Gastroesophageal sphincter (tissue), 4 donors: ENCODE measurements around the gene ACR. TPM values are rescaled to one million over a fixed set of nuclear protein-coding genes. Genes with fewer than 3 reads are reported as not detected.
A peak's percentile ranks its signal among the peaks of the same experiment; 100 is the strongest.
"Not testable (repeated sequence)": the region's sequence is repeated elsewhere in the genome, so short reads cannot be mapped to it uniquely, and the experiment has no call there.

Source experiments
- ATAC-seq: fragments of 150-250 bp; one replicate; pipeline ENCODE4 v1.9.1; 2016; ENCODE audit warnings: mild to moderate bottlenecking, moderate library complexity
- H3K27ac ChIP-seq, 4 donors: fragments of 200-600 bp; sonication (generic) in 3 of 4; 1 replicate in 3 of 4; 2 replicates in 1 of 4; pipeline ENCODE4 v1.5.1; 2016 to 2019
- H3K27me3 ChIP-seq: fragments of 200-600 bp; sonication (generic); one replicate; pipeline ENCODE4 v1.5.1; 2019
- H3K36me3 ChIP-seq, 2 donors: fragments of 200-600 bp; sonication (generic); one replicate each; pipeline ENCODE4 v1.5.1; 2019; ENCODE audit warnings: control low read depth in 1 of 2
- H3K4me1 ChIP-seq, 3 donors: fragments of 200-600 bp; sonication (generic); 1 replicate in 2 of 3; 2 replicates in 1 of 3; pipeline ENCODE4 v1.5.1; 2016 to 2019; ENCODE audit warnings: control low read depth in 2 of 3
- H3K4me3 ChIP-seq, 2 donors: fragments of 200-600 bp; sonication (generic); one replicate each; pipeline ENCODE4 v1.5.1; 2019; ENCODE audit warnings: mild to moderate bottlenecking in 1 of 2, moderate library complexity in 1 of 2
- H3K9me3 ChIP-seq, 3 donors: fragments of 200-600 bp; sonication (generic); one replicate each; pipeline ENCODE4 v1.5.1; 2017 to 2019; ENCODE audit warnings: control low read depth in 2 of 3
- POLR2A ChIP-seq, 2 donors: fragments of 450-650 bp; IDR thresholded peaks; one replicate each; pipeline ENCODE4 v1.6.1; 2017; ENCODE audit warnings: antibody characterized with exemption in 2 of 2, mild to moderate bottlenecking in 2 of 2, moderate library complexity in 1 of 2
- POLR2AphosphoS5 ChIP-seq: sonication (generic); formaldehyde crosslinking; IDR thresholded peaks from one replicate; pipeline ENCODE4 v1.6.1; 2017; ENCODE audit warnings: antibody characterized with exemption
- WGBS, 2 donors: methylation state at CpG; one replicate each; pipeline ENCODE4 v1.1.5; 2018; ENCODE audit warnings: low coverage in 1 of 2; 5-methylcytosine and 5-hydroxymethylcytosine counted together
- small RNA-seq, 4 donors: library from RNA; depleted of rRNA; stranded (forward); fragments of <200 nt; gene quantifications; one replicate each; pipeline ENCODE3, GENCODE V24; 2016
- total RNA-seq, 4 donors: library from RNA; depleted of rRNA; stranded (reverse); fragments of >200 nt; gene quantifications; one replicate each; pipeline ENCODE4 v1.1.0, GENCODE V29; 2016
- TF ChIP-seq, protein P1 (sequence below), 4 experiments: fragments of 200-600 bp in 2 of 4; fragments of 450-650 bp in 2 of 4; sonication (generic) in 1 of 4; IDR thresholded peaks; one replicate each; pipeline ENCODE4 v1.5.1; 2017 to 2019; ENCODE audit warnings: antibody characterized with exemption in 4 of 4, mild to moderate bottlenecking in 2 of 4, moderate library complexity in 2 of 4

Gene ACR
- total RNA-seq, 4 donors from 2014 or later: not detected

DNA sequence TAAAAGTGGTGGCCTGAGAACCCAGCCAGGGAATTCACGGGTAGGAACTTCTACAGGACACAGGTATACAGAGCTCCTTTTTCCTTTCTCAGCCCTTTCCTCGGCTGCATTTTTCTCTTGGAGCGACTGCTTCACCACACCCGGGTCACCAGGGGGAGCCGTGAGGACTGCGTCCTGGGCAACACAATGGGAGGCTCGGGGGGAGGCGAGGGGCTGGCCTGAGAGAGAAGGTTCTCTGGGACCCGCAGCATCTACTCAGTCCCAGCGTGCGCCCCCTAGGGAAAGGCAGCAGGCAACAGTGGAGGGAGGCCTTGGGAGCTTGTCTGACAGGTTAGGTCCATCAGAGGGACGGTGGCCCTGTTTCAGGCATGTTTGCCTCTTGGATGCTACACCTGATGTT, 37.1 kb downstream of the ACR start:
- H3K4me3 ChIP-seq, H3K27ac ChIP-seq, ATAC-seq, H3K27me3 ChIP-seq, H3K9me3 ChIP-seq, H3K4me1 ChIP-seq: not testable (repeated sequence)
- H3K36me3 ChIP-seq: peaks cover 0 to 29% of the 10 kb centered on the region in 2 donors
- TF ChIP-seq, protein P1, sequence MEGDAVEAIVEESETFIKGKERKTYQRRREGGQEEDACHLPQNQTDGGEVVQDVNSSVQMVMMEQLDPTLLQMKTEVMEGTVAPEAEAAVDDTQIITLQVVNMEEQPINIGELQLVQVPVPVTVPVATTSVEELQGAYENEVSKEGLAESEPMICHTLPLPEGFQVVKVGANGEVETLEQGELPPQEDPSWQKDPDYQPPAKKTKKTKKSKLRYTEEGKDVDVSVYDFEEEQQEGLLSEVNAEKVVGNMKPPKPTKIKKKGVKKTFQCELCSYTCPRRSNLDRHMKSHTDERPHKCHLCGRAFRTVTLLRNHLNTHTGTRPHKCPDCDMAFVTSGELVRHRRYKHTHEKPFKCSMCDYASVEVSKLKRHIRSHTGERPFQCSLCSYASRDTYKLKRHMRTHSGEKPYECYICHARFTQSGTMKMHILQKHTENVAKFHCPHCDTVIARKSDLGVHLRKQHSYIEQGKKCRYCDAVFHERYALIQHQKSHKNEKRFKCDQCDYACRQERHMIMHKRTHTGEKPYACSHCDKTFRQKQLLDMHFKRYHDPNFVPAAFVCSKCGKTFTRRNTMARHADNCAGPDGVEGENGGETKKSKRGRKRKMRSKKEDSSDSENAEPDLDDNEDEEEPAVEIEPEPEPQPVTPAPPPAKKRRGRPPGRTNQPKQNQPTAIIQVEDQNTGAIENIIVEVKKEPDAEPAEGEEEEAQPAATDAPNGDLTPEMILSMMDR (IDR thresholded peaks at IDR 0.05): peak in 3 of 4 experiments; percentile 10 to 38 (median 17)
- WGBS, 2 donors: no CpG with 5 or more reads among the region's 12 CpGs

DNA sequence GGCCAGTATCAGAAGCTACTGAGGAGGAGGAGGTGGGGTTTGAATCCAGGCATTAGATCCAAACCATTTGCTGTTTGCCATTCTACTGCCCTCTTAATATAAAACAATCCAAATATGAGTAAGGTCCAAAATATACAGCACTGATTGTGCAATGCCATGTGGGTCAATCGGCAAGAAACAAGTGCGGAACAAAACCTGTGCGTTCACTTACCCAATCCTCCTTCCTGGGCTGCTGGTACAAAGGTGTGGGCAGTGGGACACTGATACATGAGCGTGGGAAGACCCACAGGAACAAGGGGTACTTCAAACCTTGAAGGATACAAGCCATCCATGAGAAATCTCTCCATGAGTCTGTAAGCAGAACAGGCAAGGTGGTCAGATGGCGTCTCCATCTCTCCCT, 39.6 kb downstream of the ACR start:
- not testable (repeated sequence) for ATAC-seq, H3K9me3 ChIP-seq, H3K27ac ChIP-seq, H3K4me1 ChIP-seq, H3K27me3 ChIP-seq, H3K4me3 ChIP-seq
- H3K36me3 ChIP-seq: peaks cover 0 to 38% of the 10 kb centered on the region in 2 donors
- 80% methylated on average over 1 of the region's 5 CpGs; no CpG with 5 or more reads in 1 of the 2 donors for WGBS, 2 donors

DNA sequence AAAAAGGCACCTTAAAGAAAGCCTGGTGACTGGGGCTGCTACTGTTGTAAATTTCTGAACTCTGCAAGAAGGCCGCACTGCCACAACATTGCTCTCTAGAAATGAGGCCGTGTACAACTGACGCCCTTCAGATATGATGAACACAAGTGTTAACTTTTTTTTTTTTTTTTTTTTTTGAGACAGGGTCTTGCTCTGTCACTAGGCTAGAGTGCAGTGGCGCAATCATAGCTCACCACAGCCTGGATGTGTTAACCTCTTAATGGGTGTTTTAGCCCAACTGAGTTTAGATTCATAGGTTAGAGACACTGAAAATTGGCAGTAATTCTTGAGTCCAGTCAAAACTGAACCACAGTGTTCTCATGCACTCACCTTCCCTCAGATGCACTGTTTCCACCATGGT, 42.2 kb downstream of the ACR start:
- WGBS, 2 donors: 89 to 91% methylated on average over 3 to 4 of the region's 4 CpGs
- H3K4me3 ChIP-seq, H3K27me3 ChIP-seq, H3K27ac ChIP-seq, H3K9me3 ChIP-seq, ATAC-seq, H3K4me1 ChIP-seq: not testable (repeated sequence)
- peaks cover 0 to 38% of the 10 kb centered on the region in 2 donors for H3K36me3 ChIP-seq

DNA sequence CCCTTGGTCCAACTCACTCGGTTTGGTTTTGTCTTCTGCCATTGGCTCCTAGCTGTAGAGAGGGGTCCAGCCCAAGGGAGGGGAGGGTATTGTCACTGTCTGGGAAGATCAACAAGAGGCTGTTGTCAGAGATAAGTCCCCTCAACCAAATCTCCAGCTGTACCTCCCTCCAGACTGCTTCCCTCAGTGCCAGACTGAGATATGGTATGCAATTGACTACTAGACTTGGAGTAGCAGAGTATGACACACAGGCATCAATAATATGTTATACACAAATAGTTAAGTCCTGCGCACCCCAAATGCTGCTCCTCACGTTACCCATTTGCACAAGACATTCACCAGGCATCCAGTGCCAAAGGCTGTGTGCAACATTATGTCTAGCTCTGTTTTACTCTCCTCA, 44.2 kb downstream of the ACR start:
- H3K27me3 ChIP-seq, H3K27ac ChIP-seq, H3K4me1 ChIP-seq, ATAC-seq, H3K4me3 ChIP-seq, H3K9me3 ChIP-seq: not testable (repeated sequence)
- H3K36me3 ChIP-seq: peaks cover 0 to 23% of the 10 kb centered on the region in 2 donors
- WGBS, 2 donors: 94% methylated on average over 2 of the region's 3 CpGs; no CpG with 5 or more reads in 1 of the 2 donors

GRCh38 chr22:50783033-50783879, 45.3 kb downstream of the ACR start, which contains the start of gene RABL2B:
TSS of gene RABL2B (minus strand) at chr22:50783636. CDS start at chr22:50782294, 1,342 bp downstream.
- Histone ChIP-seq H3K4me3 (peak within 1 kb of the TSS; percentile 45 to 57), H3K27ac (peak within 1 kb of the TSS in 1 of 4 donors; percentile 64), H3K36me3 (peaks cover 0 to 16% of the 10 kb centered on the region in 2 donors)
- H3K9me3 ChIP-seq, H3K4me1 ChIP-seq, H3K27me3 ChIP-seq: not testable (repeated sequence)
- TF ChIP-seq POLR2AphosphoS5 (peak; percentile 61), POLR2A (IDR thresholded peaks at IDR 0.05) (peak; percentile 24 to 25)
- no CpG with 5 or more reads among the region's 77 CpGs for WGBS, 2 donors
- ATAC-seq: peak; percentile 99

GRCh38 chr22:50783880-50784276, 45.9 kb downstream of the ACR start:
- Histone ChIP-seq H3K27ac (peak overlapping the region in 1 of 4 donors; percentile 64), H3K36me3 (peaks cover 0 to 15% of the 10 kb centered on the region in 2 donors), H3K4me3 (peak overlapping the region; percentile 45 to 57)
- H3K27me3 ChIP-seq, H3K4me1 ChIP-seq, ATAC-seq, H3K9me3 ChIP-seq: not testable (repeated sequence)
- WGBS, 2 donors: 0% methylated on average over 1 of the region's 16 CpGs; no CpG with 5 or more reads in 1 of the 2 donors

- H3K4me3 ChIP-seq, H3K27ac ChIP-seq, H3K36me3 ChIP-seq, H3K9me3 ChIP-seq, H3K27me3 ChIP-seq, ATAC-seq, H3K4me1 ChIP-seq: not testable (repeated sequence)
- WGBS, 2 donors: 72 to 100% methylated on average over 1 to 3 of the region's 5 CpGs
Observed at GRCh38 chr22:50785289-50785688, 47.3 kb downstream of the ACR start.

GRCh38 chr22:50786936-50787335, 48.9 kb downstream of the ACR start:
- not testable (repeated sequence) for H3K27ac ChIP-seq, ATAC-seq, H3K36me3 ChIP-seq, H3K27me3 ChIP-seq, H3K4me1 ChIP-seq, H3K9me3 ChIP-seq, H3K4me3 ChIP-seq
- WGBS, 2 donors: 60% methylated on average over 2 of the region's 5 CpGs; no CpG with 5 or more reads in 1 of the 2 donors

Small RNA genes within 50 kb of the gene (small RNA-seq; reads per million reads assigned to genes)
- 0 reads per million in 4 donors for gene RNU6-409P

Other genes starting within 250 kb of the ACR start
- 10 to 100 TPM; 35.5 to 58.4 (median 45.1) TPM for gene LMF2, start 230.5 kb upstream of the ACR start, total RNA-seq
- gene NCAPH2, start 230.0 kb upstream of the ACR start, total RNA-seq: 10 to 100 TPM; 34.8 to 45.0 (median 42.1) TPM
- gene SCO2, start 212.6 kb upstream of the ACR start, total RNA-seq: 1 to 10 TPM in 2 of 4 donors, not detected in 2; 1.2 to 1.8 TPM
- 10 to 100 TPM; 18.5 to 55.1 (median 39.3) TPM for gene TYMP, start 208.2 kb upstream of the ACR start, total RNA-seq
- gene KLHDC7B, start 192.3 kb upstream of the ACR start, total RNA-seq: under 1 TPM in 3 of 4 donors, not detected in 1; 0.08 to 0.31 (median 0.27) TPM
- gene SYCE3, start 175.3 kb upstream of the ACR start, total RNA-seq: not detected
- 10 to 100 TPM in 1 of 4 donors, 1 to 10 TPM in 3; 3.1 to 13.4 (median 6.5) TPM for gene CPT1B, start 159.8 kb upstream of the ACR start, total RNA-seq
- gene CHKB, start 155.4 kb upstream of the ACR start, total RNA-seq: 10 to 100 TPM; 16.6 to 39.8 (median 33.1) TPM
- gene MAPK8IP2, start 137.4 kb upstream of the ACR start, total RNA-seq: 1 to 10 TPM in 3 of 4 donors, under 1 TPM in 1; 0.93 to 3.7 (median 2.3) TPM
- gene ARSA, start 110.1 kb upstream of the ACR start, total RNA-seq: 10 to 100 TPM; 19.5 to 40.0 (median 21.0) TPM
- 10 to 100 TPM in 2 of 4 donors, 1 to 10 TPM in 2; 5.9 to 20.5 (median 13.0) TPM for gene SHANK3, start 65.4 kb upstream of the ACR start, total RNA-seq
- gene RABL2B, start 45.4 kb downstream of the ACR start, total RNA-seq: 10 to 100 TPM in 3 of 4 donors, 1 to 10 TPM in 1; 4.9 to 19.3 (median 15.9) TPM